Activated T-cell treated with anti-CD3 and anti-CD28 coated beads for 1 hour (primary cell): ENCODE results near the gene DOK3.

Experiments
- DNase-seq: peaks from one replicate; pipeline ENCODE4 v3.0.0-alpha.2; 2020; ENCODE audit warnings: low read depth

DOK3 gene

GRCh38 chr5:177509381-177509951, at the start of gene DOK3:
DOK3 (minus strand) TSS chr5:177509826; CDS start chr5:177509540, 286 bp downstream.
- no peak for DNase-seq

- no peak for DNase-seq
These were observed 48.2 kb upstream of the DOK3 start for GRCh38 chr5:177557796-177558195.

- DNase-seq, result no peak
These were observed 47.5 kb upstream of the DOK3 start for GRCh38 chr5:177557041-177557647.

- no peak for DNase-seq
These were observed 46.0 kb upstream of the DOK3 start for GRCh38 chr5:177555665-177556064.

- DNase-seq, result no peak
These were observed 45.6 kb upstream of the DOK3 start for GRCh38 chr5:177555228-177555627.

- peak; percentile 93 for DNase-seq
These were observed 45.0 kb upstream of the DOK3 start, which contains the start of gene FAM193B for GRCh38 chr5:177554474-177555111. FAM193B (minus strand) TSS chr5:177554563; CDS start chr5:177554458, 105 bp downstream.

GRCh38 chr5:177553671-177554429, 44.2 kb upstream of the DOK3 start:
- peak; percentile 26 for DNase-seq

- no peak for DNase-seq
These were observed 43.3 kb upstream of the DOK3 start for GRCh38 chr5:177552839-177553455.

GRCh38 chr5:177550122-177550521, 40.5 kb upstream of the DOK3 start:
- DNase-seq, result no peak

- no peak for DNase-seq
These were observed 38.9 kb upstream of the DOK3 start for GRCh38 chr5:177548495-177548894.

- DNase-seq, result no peak
These were observed 38.1 kb upstream of the DOK3 start for GRCh38 chr5:177547736-177548135.

GRCh38 chr5:177546258-177546741, 36.7 kb upstream of the DOK3 start:
- no peak for DNase-seq

- no peak for DNase-seq
These were observed 36.0 kb upstream of the DOK3 start for GRCh38 chr5:177545487-177546257.

GRCh38 chr5:177542816-177543465, 33.3 kb upstream of the DOK3 start:
- no peak for DNase-seq

GRCh38 chr5:177540438-177540837, 30.8 kb upstream of the DOK3 start:
- DNase-seq, result no peak

- DNase-seq, result no peak
These were observed 29.8 kb upstream of the DOK3 start for GRCh38 chr5:177539411-177539810.

GRCh38 chr5:177538876-177539275, 29.2 kb upstream of the DOK3 start:
- DNase-seq, result no peak

- DNase-seq, result no peak
These were observed 28.0 kb upstream of the DOK3 start for GRCh38 chr5:177537389-177538361.

GRCh38 chr5:177536386-177536785, 26.8 kb upstream of the DOK3 start:
- no peak for DNase-seq

- no peak for DNase-seq
These were observed 25.5 kb upstream of the DOK3 start for GRCh38 chr5:177535125-177535524.
